ENCODE data around the gene TEC.

The TEC gene

GRCh38 chr4:48300004-48300403 is 30.4 kb upstream of the TEC start:
- TF ChIP-seq TAF1 (IDR thresholded peaks at IDR 0.05; ENCODE audit: low read depth): no peak

- TF ChIP-seq TAF1 (IDR thresholded peaks at IDR 0.05; ENCODE audit: low read depth) (no peak), FOXM1 (IDR thresholded peaks at IDR 0.05; ENCODE audit: borderline replicate concordance, low read depth) (no peak), TCF12 (IDR thresholded peaks at IDR 0.05; ENCODE audit: low read depth) (no peak), YY1 (IDR thresholded peaks at IDR 0.05; ENCODE audit: low read depth) (no peak), EP300 (IDR thresholded peaks at IDR 0.05; ENCODE audit: borderline replicate concordance) (no peak), REST (IDR thresholded peaks at IDR 0.05; ENCODE audit: low read depth) (no peak), RAD21 (IDR thresholded peaks at IDR 0.05; ENCODE audit: low read depth) (no peak), CEBPB (IDR thresholded peaks at IDR 0.05) (no peak), MAX (IDR thresholded peaks at IDR 0.05) (no peak), EGR1 (IDR thresholded peaks at IDR 0.05) (no peak), CREB1 (IDR thresholded peaks at IDR 0.05; ENCODE audit: low read depth) (no peak), ZBTB7A (IDR thresholded peaks at IDR 0.05; ENCODE audit: low read depth) (no peak), USF1 (IDR thresholded peaks at IDR 0.05) (no peak), TEAD4 (IDR thresholded peaks at IDR 0.05) (no peak), NFIC (IDR thresholded peaks at IDR 0.05) (no peak)
These were observed 29.9 kb upstream of the TEC start for GRCh38 chr4:48299560-48299959.

GRCh38 chr4:48297256-48297846 is 27.7 kb upstream of the TEC start:
- TF ChIP-seq YY1 (IDR thresholded peaks at IDR 0.05; ENCODE audit: low read depth) (no peak), RAD21 (IDR thresholded peaks at IDR 0.05; ENCODE audit: low read depth) (no peak), TCF12 (IDR thresholded peaks at IDR 0.05; ENCODE audit: low read depth) (no peak), CEBPB (IDR thresholded peaks at IDR 0.05) (no peak)

GRCh38 chr4:48296365-48296764 is 26.7 kb upstream of the TEC start:
- TF ChIP-seq TEAD4 (IDR thresholded peaks at IDR 0.05) (no peak), TCF12 (IDR thresholded peaks at IDR 0.05; ENCODE audit: low read depth) (no peak), ZBTB7A (IDR thresholded peaks at IDR 0.05; ENCODE audit: low read depth) (no peak), CREB1 (IDR thresholded peaks at IDR 0.05; ENCODE audit: low read depth) (no peak), CEBPB (IDR thresholded peaks at IDR 0.05) (no peak), YY1 (IDR thresholded peaks at IDR 0.05; ENCODE audit: low read depth) (no peak), TAF1 (IDR thresholded peaks at IDR 0.05; ENCODE audit: low read depth) (no peak)

- TF ChIP-seq TEAD4 (IDR thresholded peaks at IDR 0.05) (no peak), TCF12 (IDR thresholded peaks at IDR 0.05; ENCODE audit: low read depth) (no peak), MAX (IDR thresholded peaks at IDR 0.05) (no peak), NFIC (IDR thresholded peaks at IDR 0.05) (no peak), ZBTB7A (IDR thresholded peaks at IDR 0.05; ENCODE audit: low read depth) (no peak), YY1 (IDR thresholded peaks at IDR 0.05; ENCODE audit: low read depth) (no peak), CEBPB (IDR thresholded peaks at IDR 0.05) (no peak), TAF1 (IDR thresholded peaks at IDR 0.05; ENCODE audit: low read depth) (no peak), EGR1 (IDR thresholded peaks at IDR 0.05) (no peak), EP300 (IDR thresholded peaks at IDR 0.05; ENCODE audit: borderline replicate concordance) (no peak), USF1 (IDR thresholded peaks at IDR 0.05) (no peak), CREB1 (IDR thresholded peaks at IDR 0.05; ENCODE audit: low read depth) (no peak), RAD21 (IDR thresholded peaks at IDR 0.05; ENCODE audit: low read depth) (no peak), REST (IDR thresholded peaks at IDR 0.05; ENCODE audit: low read depth) (no peak), FOXM1 (IDR thresholded peaks at IDR 0.05; ENCODE audit: borderline replicate concordance, low read depth) (no peak)
These were observed 25.5 kb upstream of the TEC start for GRCh38 chr4:48295116-48295515.

GRCh38 chr4:48290146-48290772 is 20.6 kb upstream of the TEC start:
- TF ChIP-seq REST (IDR thresholded peaks at IDR 0.05; ENCODE audit: low read depth): no peak
- peak; percentile 66 for TF ChIP-seq RAD21 (IDR thresholded peaks at IDR 0.05; ENCODE audit: low read depth)
- TF ChIP-seq TEAD4 (IDR thresholded peaks at IDR 0.05): no peak
- no peak for TF ChIP-seq CREB1 (IDR thresholded peaks at IDR 0.05; ENCODE audit: low read depth)
- no peak for TF ChIP-seq EGR1 (IDR thresholded peaks at IDR 0.05)
- no peak for TF ChIP-seq FOXM1 (IDR thresholded peaks at IDR 0.05; ENCODE audit: borderline replicate concordance, low read depth)
- no peak for TF ChIP-seq USF1 (IDR thresholded peaks at IDR 0.05)
